HG03159 (cell line): ENCODE data around the gene NPY1R.

Source experiments
- ATAC-seq: cut with Tn5 transposase; IDR thresholded peaks from one replicate; pipeline ENCODE4 v1.9.1; 2021; ENCODE audit warnings: mild to moderate bottlenecking, moderate library complexity; ENCODE audit not compliant: unreplicated experiment

NPY1R gene

GRCh38 chr4:163280703-163281519, 51.5 kb downstream of the NPY1R start:
- ATAC-seq = no peak

GRCh38 chr4:163279713-163280112, 52.7 kb downstream of the NPY1R start:
- no peak for ATAC-seq

- ATAC-seq = no peak
Observed at GRCh38 chr4:163274861-163275260, 57.5 kb downstream of the NPY1R start.
